HCT116 (cell line): Measurements from ENCODE around the gene CCL27. TPM values are rescaled to one million over a fixed set of nuclear protein-coding genes. Genes with fewer than 3 reads are reported as not detected.

Experiments used
- ATAC-seq: fragments of 200-7000 bp; cut with Tn5 transposase; 2 replicates; pipeline ENCODE4 v1.9.1; 2020; ENCODE audit warnings: mild to moderate bottlenecking, moderate library complexity
- BruUV-seq: library from RNA; stranded (reverse); fragments of 400-500 nt; replicated peaks from 2 replicates; lab custom pipeline; 2021; lab: Mats Ljungman, UMichigan
- CTCF ChIA-PET: fragments of 300-600 bp; sonication (Branson Sonifier 250); formaldehyde crosslinking; loops from one replicate; lab custom pipeline; 2021; ENCODE audit warnings: antibody characterized with exemption; lab: Charles Lee
- POLR2A ChIA-PET: fragments of 300-600, 350-600 bp; sonication (Branson Sonifier 250); formaldehyde crosslinking; loops from one replicate; lab custom pipeline; 2021; ENCODE audit warnings: antibody characterized with exemption; lab: Charles Lee
- RAD21 ChIA-PET, 2 experiments: fragments of 300-600 bp; sonication (Branson Sonifier 250); formaldehyde crosslinking; loops; one replicate each; lab custom pipeline; 2023; ENCODE audit warnings: low total read pairs in 2 of 2; ENCODE audit not compliant: uncharacterized antibody in 2 of 2, unreplicated experiment in 2 of 2, low non-redundant PET in 1 of 2; lab: Charles Lee
- DNase-seq: peaks from one replicate; pipeline ENCODE4 v3.0.0-alpha.2; 2010; ENCODE audit warnings: low read depth, low spot score
- H2AFZ ChIP-seq: fragments of 200-600 bp; shearing (Covaris generic), sonication (generic); 2 replicates; pipeline ENCODE4 v1.6.1; 2017; ENCODE audit warnings: low read depth, mixed run types, mixed read lengths, antibody characterized with exemption, low read length; ENCODE audit not compliant: poor library complexity, severe bottlenecking
- H3K27ac ChIP-seq: 2 replicates; pipeline ENCODE4 v1.5.1; 2012; ENCODE audit warnings: low read depth, low read length
- H3K27me3 ChIP-seq: fragments of 200-600 bp; sonication (generic); 2 replicates; pipeline ENCODE4 v1.6.1; 2016; ENCODE audit warnings: mixed run types, low read length, mixed read lengths; ENCODE audit not compliant: insufficient read depth
- H3K36me3 ChIP-seq, 2 experiments: fragments of 200-500 bp in 1 of 2; fragments of 200-600 bp in 1 of 2; sonication (Bioruptor generic) in 1 of 2; sonication (generic) in 1 of 2; 2 replicates each; pipeline versions ENCODE4 v1.5.1 to v1.6.1; 2014 to 2016; ENCODE audit warnings: low read length in 2 of 2, inconsistent platforms in 1 of 2, mixed read lengths in 1 of 2, mixed run types in 1 of 2; ENCODE audit not compliant: insufficient read depth in 2 of 2, control insufficient read depth in 1 of 2
- H3K4me1 ChIP-seq, 2 experiments: fragments of 200-600 bp in 1 of 2; sonication (generic) in 1 of 2; 2 replicates each; pipeline versions ENCODE4 v1.5.1 to v1.6.1; 2012 to 2017; ENCODE audit warnings: low read length in 2 of 2, inconsistent platforms in 1 of 2, mild to moderate bottlenecking in 1 of 2, mixed read lengths in 1 of 2, mixed run types in 1 of 2, moderate library complexity in 1 of 2; ENCODE audit not compliant: insufficient read depth in 2 of 2, control insufficient read depth in 1 of 2
- H3K4me2 ChIP-seq: fragments of 200-600 bp; sonication (generic); 2 replicates; pipeline ENCODE4 v1.6.1; 2017; ENCODE audit warnings: mixed run types, low read length, mixed read lengths
- H3K4me3 ChIP-seq, 2 experiments: fragments of 200-600 bp in 1 of 2; sonication (generic) in 1 of 2; replicated peaks in 1 of 2; 2 replicates each; pipeline ENCODE4 v1.5.1; 2011 to 2016; ENCODE audit warnings: low read length in 2 of 2, control low read depth in 1 of 2, low read depth in 1 of 2, mild to moderate bottlenecking in 1 of 2, mixed read lengths in 1 of 2, mixed run types in 1 of 2
- H3K79me2 ChIP-seq: fragments of 200-600 bp; sonication (generic); 2 replicates; pipeline ENCODE4 v1.6.1; 2017; ENCODE audit warnings: mild to moderate bottlenecking, mixed run types, low read length, moderate library complexity, mixed read lengths; ENCODE audit not compliant: insufficient read depth
- H3K9ac ChIP-seq: fragments of 200-600 bp; sonication (generic); 2 replicates; pipeline ENCODE4 v1.6.1; 2016; ENCODE audit warnings: low read length, mixed read lengths
- H3K9me2 ChIP-seq: fragments of 200-600 bp; sonication (generic), shearing (Covaris generic); 2 replicates; pipeline ENCODE4 v1.6.1; 2017; ENCODE audit warnings: mixed run types, mild to moderate bottlenecking, moderate library complexity; ENCODE audit not compliant: insufficient read depth
- H3K9me3 ChIP-seq, 2 experiments: fragments of 200-500 bp in 1 of 2; fragments of 200-600 bp in 1 of 2; sonication (Bioruptor generic) in 1 of 2; sonication (generic) in 1 of 2; 2 replicates each; pipeline ENCODE4 v1.6.1; 2014 to 2017; ENCODE audit warnings: low read length in 2 of 2, mixed read lengths in 2 of 2, inconsistent platforms in 1 of 2, low read depth in 1 of 2, mild to moderate bottlenecking in 1 of 2, mixed run types in 1 of 2, moderate library complexity in 1 of 2; ENCODE audit not compliant: control insufficient read depth in 1 of 2, insufficient read depth in 1 of 2
- H4K20me1 ChIP-seq: fragments of 200-600 bp; sonication (generic), shearing (Covaris generic); 2 replicates; pipeline ENCODE4 v1.6.1; 2017; ENCODE audit warnings: mixed run types, mild to moderate bottlenecking, moderate library complexity; ENCODE audit not compliant: insufficient read depth
- ATF3 ChIP-seq: IDR thresholded peaks from 2 replicates; pipeline ENCODE4 v1.6.1; 2012
- CEBPB ChIP-seq: IDR thresholded peaks from 2 replicates; pipeline ENCODE4 v1.6.1; 2012; ENCODE audit warnings: low read depth
- CTCF ChIP-seq, 3 experiments: fragments of 200-600 bp in 1 of 3; sonication (generic) in 1 of 3; IDR thresholded peaks in 2 of 3; conservative IDR thresholded peaks in 1 of 3; 2 replicates each; pipeline ENCODE4 v1.5.1; 2012 to 2017; ENCODE audit warnings: low read depth in 2 of 3, low read length in 2 of 3, antibody characterized with exemption in 1 of 3, borderline replicate concordance in 1 of 3, control low read depth in 1 of 3, mild to moderate bottlenecking in 1 of 3, mixed read lengths in 1 of 3, mixed run types in 1 of 3, moderate library complexity in 1 of 3; ENCODE audit not compliant: insufficient read depth in 1 of 3
- EGR1 ChIP-seq: IDR thresholded peaks from 2 replicates; pipeline ENCODE4 v1.6.1; 2012; ENCODE audit warnings: low read depth
- ELF1 ChIP-seq: IDR thresholded peaks from 2 replicates; pipeline ENCODE4 v1.6.1; 2012; ENCODE audit warnings: low read depth, borderline replicate concordance
- EZH2 ChIP-seq: fragments of 200-600 bp; sonication (generic); IDR thresholded peaks from 2 replicates; pipeline ENCODE4 v1.6.1; 2017; ENCODE audit warnings: antibody characterized with exemption, mixed run types
- EZH2phosphoT487 ChIP-seq: fragments of 200-600 bp; IDR thresholded peaks from 2 replicates; pipeline ENCODE4 v1.6.1; 2018; ENCODE audit warnings: antibody characterized with exemption, borderline replicate concordance
- FOSL1 ChIP-seq: IDR thresholded peaks from 2 replicates; pipeline ENCODE4 v1.6.1; 2012; ENCODE audit warnings: low read depth
- JUND ChIP-seq: IDR thresholded peaks from 2 replicates; pipeline ENCODE4 v1.6.1; 2012
- POLR2A ChIP-seq: IDR thresholded peaks from 2 replicates; pipeline ENCODE4 v1.7.0; 2011; ENCODE audit warnings: borderline replicate concordance; ENCODE audit not compliant: insufficient read depth, insufficient read length; ENCODE audit errors: extremely low read depth
- POLR2AphosphoS5 ChIP-seq: IDR thresholded peaks from 2 replicates; pipeline ENCODE4 v1.6.1; 2011; ENCODE audit warnings: mild to moderate bottlenecking, low read depth, low read length, moderate library complexity
- RAD21 ChIP-seq: IDR thresholded peaks from 2 replicates; pipeline ENCODE4 v1.6.1; 2012; ENCODE audit warnings: low read depth, mild to moderate bottlenecking
- SIN3A ChIP-seq: IDR thresholded peaks from 2 replicates; pipeline ENCODE4 v1.6.1; 2012; ENCODE audit warnings: low read depth
- SP1 ChIP-seq: IDR thresholded peaks from 2 replicates; pipeline ENCODE4 v1.6.1; 2012; ENCODE audit warnings: low read depth
- TCF7L2 ChIP-seq: IDR thresholded peaks from 2 replicates; pipeline ENCODE4 v1.7.0; 2011; ENCODE audit warnings: borderline replicate concordance, inconsistent platforms; ENCODE audit not compliant: insufficient read depth, insufficient read length; ENCODE audit errors: extremely low read depth
- YY1 ChIP-seq: IDR thresholded peaks from 2 replicates; pipeline ENCODE4 v1.6.1; 2011; ENCODE audit warnings: low read length, low read depth, moderate library complexity, mild to moderate bottlenecking; ENCODE audit not compliant: insufficient replicate concordance; ENCODE audit errors: extremely low read depth
- ZNF274 ChIP-seq: fragments of 200-500 bp; sonication (Bioruptor generic); IDR thresholded peaks from 2 replicates; pipeline ENCODE4 v1.6.1; 2014; ENCODE audit warnings: mild to moderate bottlenecking, low read depth, low read length, inconsistent platforms
- intact Hi-C: fragments of 100-400 bp; cut with micrococcal nuclease; formaldehyde crosslinking; loops from 2 replicates; pipeline ENCODE4 v1.10.0; 2022
- total RNA-seq: library from RNA; stranded (reverse); gene quantifications from one replicate; pipeline ENCODE4 v1.2.1, GENCODE V29; 2021; ENCODE audit not compliant: unreplicated experiment

Gene CCL27
- total RNA-seq, 1 experiment from 2014 or later: 1.0 TPM

GRCh38 chr9:34658461-34658860, 4.0 kb downstream of the CCL27 start:
- H3K9ac ChIP-seq: no peak overlapping the region
- peaks cover 2 to 16% of the 10 kb centered on the region in 2 experiments; a peak in 2 of 4 replicates for H3K4me1 ChIP-seq
- RAD21 ChIA-PET: no interaction called here
- POLR2A ChIA-PET: no interaction called here
- CTCF ChIA-PET: no interaction called here
- no peaks in the 10 kb centered on the region for H3K27me3 ChIP-seq
- no peaks in the 10 kb centered on the region for H3K9me2 ChIP-seq
- H3K27ac ChIP-seq: no peak overlapping the region
- H4K20me1 ChIP-seq: no peaks in the 10 kb centered on the region
- no peak overlapping the region for H3K4me3 ChIP-seq
- ATAC-seq (no peak), DNase-seq (no peak)
- intact Hi-C loops: no loop called here
- BruUV-seq: no TSS peak
- H3K4me2 ChIP-seq: no peak overlapping the region
- no peaks in the 10 kb centered on the region for H3K79me2 ChIP-seq
- no peak overlapping the region for H2AFZ ChIP-seq
- no peak for TF ChIP-seq JUND
- no peak for TF ChIP-seq POLR2AphosphoS5
- no peak for TF ChIP-seq YY1
- no peak for TF ChIP-seq POLR2A
- TF ChIP-seq ZNF274: no peak
- TF ChIP-seq SIN3A: no peak
- no peak for TF ChIP-seq ELF1
- no peak for TF ChIP-seq RAD21
- TF ChIP-seq TCF7L2: no peak
- no peak for TF ChIP-seq ATF3
- no peak for TF ChIP-seq SP1
- TF ChIP-seq CEBPB: no peak
- TF ChIP-seq EZH2phosphoT487: no peak
- no peak for TF ChIP-seq EZH2
- TF ChIP-seq CTCF (IDR thresholded peaks at IDR 0.05 in 2 of 3, conservative IDR thresholded peaks at IDR 0.05 in 1 of 3; ENCODE audit: borderline replicate concordance in 1 of 3, insufficient read depth in 1 of 3, low read depth in 2 of 3, low read length in 2 of 3): no peak
- no peak for TF ChIP-seq EGR1
- TF ChIP-seq FOSL1: no peak
- no peaks in the 10 kb centered on the region for H3K36me3 ChIP-seq
- H3K9me3 ChIP-seq: no peaks in the 10 kb centered on the region
